GM12801 (cell line): Measurements from ENCODE around the gene RAB9A.

Source experiments
- CTCF ChIP-seq: IDR thresholded peaks from one replicate; pipeline ENCODE4 v1.5.1; 2011; ENCODE audit warnings: control low read depth; ENCODE audit not compliant: insufficient read length; ENCODE audit errors: extremely low read depth

RAB9A gene

GRCh38 chrX:13662355-13662791 lies 26.6 kb upstream of the RAB9A start:
- TF ChIP-seq CTCF = no peak

DNA sequence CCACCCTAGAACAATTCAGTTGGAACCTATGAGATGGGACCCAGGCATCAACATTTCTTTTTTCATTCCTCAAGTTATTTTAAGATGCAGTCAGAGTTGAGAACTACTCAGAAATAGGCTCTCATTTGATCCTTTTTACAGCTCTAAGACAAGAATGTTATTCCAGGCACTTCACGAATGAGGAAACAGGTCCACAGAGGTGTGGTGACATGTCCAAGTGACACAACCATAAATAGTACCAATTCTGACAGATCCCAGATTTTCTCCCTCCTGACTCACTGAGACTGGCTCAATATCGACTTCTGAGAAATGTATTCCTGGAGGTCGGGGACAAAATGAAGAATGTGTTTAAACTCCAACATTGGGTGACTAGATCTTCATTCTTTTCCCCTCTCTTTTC lies 24.9 kb upstream of the RAB9A start:
- TF ChIP-seq CTCF = no peak

DNA sequence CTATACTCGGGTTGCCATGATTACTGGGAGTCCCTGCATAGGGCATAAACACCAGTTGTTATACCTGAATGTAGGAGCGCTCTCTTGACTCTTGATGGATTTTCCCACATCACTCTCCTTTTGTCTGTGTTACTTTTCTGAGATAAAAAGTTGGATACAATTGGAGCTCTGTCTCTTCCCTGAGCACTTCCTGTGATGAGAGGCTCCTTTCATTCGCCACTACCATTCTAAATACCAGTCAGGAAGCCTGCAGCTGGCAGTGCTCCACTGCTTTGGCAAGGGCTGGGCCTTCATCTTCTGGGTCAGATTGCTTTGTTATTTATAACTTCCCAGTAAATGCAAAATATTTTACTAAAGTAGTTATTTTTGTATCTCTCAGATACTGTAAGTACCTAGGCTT lies 22.1 kb upstream of the RAB9A start:
- TF ChIP-seq CTCF = no peak

DNA sequence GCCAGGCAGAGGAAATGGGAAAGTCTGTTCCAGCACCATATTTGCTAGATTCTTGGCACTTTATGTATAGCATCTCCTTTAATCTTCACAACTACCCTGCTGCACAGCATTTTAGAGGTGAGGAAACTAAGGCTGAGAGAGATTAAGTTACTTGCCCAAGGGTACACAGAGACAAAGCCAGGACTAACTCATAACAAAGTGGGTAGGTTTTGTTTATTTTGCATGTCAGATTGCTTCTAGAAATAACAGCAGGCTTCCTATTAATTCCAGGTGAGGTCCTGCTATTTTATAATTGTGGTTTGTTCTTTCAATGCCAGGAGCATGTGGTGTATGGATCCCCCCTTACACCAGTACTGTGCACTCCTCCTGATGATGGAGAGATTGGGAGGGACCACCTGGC lies 21.0 kb upstream of the RAB9A start:
- no peak for TF ChIP-seq CTCF

- TF ChIP-seq CTCF = no peak
Observed at GRCh38 chrX:13669246-13669737, 19.6 kb upstream of the RAB9A start.

- no peak for TF ChIP-seq CTCF
Observed at GRCh38 chrX:13670197-13670596, 18.7 kb upstream of the RAB9A start.

DNA sequence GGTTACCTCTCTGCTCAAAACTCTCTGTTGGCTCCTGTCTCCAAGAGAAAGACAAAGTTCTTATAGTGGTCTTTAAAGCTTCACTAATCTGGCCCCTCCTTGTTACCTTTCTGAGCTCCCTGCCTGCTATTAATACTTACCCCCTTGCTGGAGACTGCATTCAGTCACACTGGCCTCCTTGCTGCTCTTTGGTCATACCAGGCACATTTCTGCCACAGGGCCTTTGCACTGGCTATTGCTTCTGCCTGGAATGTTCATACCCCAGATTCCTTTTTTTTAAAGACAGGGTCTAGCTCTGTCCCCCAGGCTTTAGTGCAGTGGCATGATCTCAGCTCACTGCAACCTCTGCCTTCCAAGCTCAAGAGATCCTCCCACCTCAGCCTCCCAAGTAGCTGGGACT lies 15.9 kb upstream of the RAB9A start:
- TF ChIP-seq CTCF = no peak

DNA sequence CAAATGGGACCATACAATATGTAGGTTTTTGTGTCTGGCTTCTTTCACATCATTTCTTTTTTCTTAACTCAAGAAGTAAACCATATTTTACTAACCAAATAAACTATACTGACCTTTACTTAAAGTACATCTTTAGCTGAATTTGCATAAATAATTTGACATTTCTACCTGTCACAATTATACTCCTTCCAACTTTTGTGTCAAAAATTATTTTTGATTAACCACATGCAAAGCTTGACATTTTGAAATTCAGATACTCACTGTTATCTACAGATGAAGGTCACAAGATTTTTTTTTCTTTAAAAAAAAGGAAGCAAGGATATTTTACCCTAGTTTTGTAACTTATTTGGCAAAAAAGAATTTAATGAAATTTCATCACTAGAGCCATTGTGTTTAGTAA lies 12.0 kb upstream of the RAB9A start:
- TF ChIP-seq CTCF = no peak
